Adrenal gland (tissue), 12 donors: Measurements from ENCODE around the gene CREB5. TPM values are rescaled to one million over a fixed set of nuclear protein-coding genes. Genes with fewer than 3 reads are reported as not detected.

Source experiments
- DNase-seq, 7 donors: peaks; one replicate each; pipeline ENCODE4 v3.0.0-alpha.2; 2019 to 2020
- H3K27ac ChIP-seq, 5 donors: fragments of 200-600 bp; sonication (generic) in 4 of 5; 1 replicate in 3 of 5; 2 replicates in 2 of 5; pipeline versions ENCODE4 v1.5.1 to v1.8.0; 2016 to 2020; ENCODE audit warnings: mild to moderate bottlenecking in 1 of 5
- H3K27me3 ChIP-seq: fragments of 200-600 bp; 2 replicates; pipeline ENCODE4 v1.8.0; 2021
- H3K36me3 ChIP-seq, 2 donors: fragments of 200-600 bp; replicated peaks in 1 of 2; 1 replicate in 1 of 2; 2 replicates in 1 of 2; pipeline versions ENCODE4 v1.5.1 to v1.8.0; 2018 to 2022
- H3K4me1 ChIP-seq, 2 donors: fragments of 200-600 bp; replicated peaks in 1 of 2; 1 replicate in 1 of 2; 2 replicates in 1 of 2; pipeline versions ENCODE4 v1.5.1 to v1.8.0; 2018 to 2021
- H3K4me3 ChIP-seq, 4 donors: fragments of 200-600 bp; sonication (generic) in 3 of 4; one replicate each; pipeline ENCODE4 v1.5.1; 2016 to 2018
- H3K9me3 ChIP-seq, 3 donors: fragments of 200-600 bp; sonication (generic) in 1 of 3; replicated peaks in 1 of 3; 1 replicate in 2 of 3; 2 replicates in 1 of 3; pipeline versions ENCODE4 v1.5.1 to v1.8.0; 2016 to 2021
- POLR2A ChIP-seq, 2 donors: fragments of 450-650 bp; IDR thresholded peaks; one replicate each; pipeline ENCODE4 v1.6.1; 2017; ENCODE audit warnings: antibody characterized with exemption in 2 of 2, mild to moderate bottlenecking in 2 of 2, moderate library complexity in 1 of 2
- WGBS, 4 donors: extraction: QIAGEN DNeasy Blood & Tissue Kit in 2 of 4; methylation state at CpG; one replicate each; pipeline versions ENCODE4 v1.1.5 to v1.1.7; 2013 to 2017; 5-methylcytosine and 5-hydroxymethylcytosine counted together
- intact Hi-C, 2 donors: fragments of 100-400 bp; cut with DNase I; formaldehyde crosslinking; loops; one replicate each; pipeline versions ENCODE4 v1.14.1 to v1.15.0; 2022 to 2023
- polyA plus RNA-seq, 3 donors: library from polyadenylated mRNA; stranded (reverse); fragments of 200-250 nt in 2 of 3; fragments of 350-450 nt in 1 of 3; fragmentation: Illumina TruSeq in 1 of 3; extraction: RNeasy Lipid Tissue Mini Kit (QIAGEN cat#74804) in 1 of 3; gene quantifications; one replicate each; pipeline ENCODE4 v1.2.3, GENCODE V29; 2013 to 2014
- total RNA-seq, 9 donors: library from RNA; depleted of rRNA in 4 of 9; stranded (reverse); fragments of >200 nt in 4 of 9; fragments of 120-200 nt in 1 of 9; fragmentation: NEBNext Ultra II Directional in 1 of 9; extraction: Animal tissue kit (Norgen Biotek cat#: 25700) in 1 of 9; gene quantifications; one replicate each; pipeline versions ENCODE4 v1.1.0 to v1.2.4, GENCODE V29; 2013 to 2023
- TF ChIP-seq, protein P1 (sequence below), 6 experiments: fragments of 450-650 bp in 4 of 6; fragments of 200-600 bp in 2 of 6; sonication (generic) in 1 of 6; IDR thresholded peaks; 1 replicate in 5 of 6; 2 replicates in 1 of 6; pipeline versions ENCODE4 v1.5.1 to v1.8.0; 2016 to 2021; ENCODE audit warnings: antibody characterized with exemption in 6 of 6, mild to moderate bottlenecking in 2 of 6, moderate library complexity in 1 of 6
- donor health status: healthy with polysubstance abuse.
- donor health status: Bipolar disorder and iron deficiency.
- donor health status: DM: yes; HTN: yes; CAD: no.
- donor health status: DM: no; HTN: no; CAD: no.
- donor health status: DM: no; HTN: no; CAD: no.
- donor health status: DM: yes; HTN: yes; CAD: no.

The CREB5 gene
- total and polyA plus RNA-seq, 12 donors, result 0.69 to 5.4 (median 1.3) TPM

DNA sequence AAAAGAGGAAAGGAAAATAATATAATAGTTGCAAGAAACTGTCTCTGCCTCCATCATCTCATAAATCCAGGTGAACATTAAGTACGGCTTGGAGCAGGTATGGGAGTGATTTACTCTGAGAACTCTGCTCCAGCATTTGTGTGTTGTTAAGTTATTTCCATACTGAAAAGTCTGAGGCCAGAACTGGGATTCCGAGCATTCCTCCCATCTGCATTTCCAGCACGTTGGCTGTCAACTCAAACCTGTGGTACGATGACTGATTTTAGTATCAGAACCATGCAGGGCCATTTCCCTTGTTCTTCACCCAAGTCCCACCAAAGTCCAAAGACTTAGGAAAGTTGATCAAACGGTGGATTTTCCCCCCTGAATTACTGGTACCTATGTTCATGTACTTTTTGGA, 104.9 kb downstream of the CREB5 start:
- WGBS, 4 donors, result 68 to 81% (median 79%) methylated on average over 5 of the region's 5 CpGs
- DNase-seq, result no peak
- H3K9me3 ChIP-seq, result no peaks in the 10 kb centered on the region
- no peak overlapping the region for H3K4me3 ChIP-seq
- intact Hi-C loops, result no loop called here
- H3K36me3 ChIP-seq, result no peaks in the 10 kb centered on the region
- H3K27me3 ChIP-seq, result no peaks in the 10 kb centered on the region
- TF ChIP-seq POLR2A (IDR thresholded peaks at IDR 0.05), result no peak
- TF ChIP-seq, protein P1, sequence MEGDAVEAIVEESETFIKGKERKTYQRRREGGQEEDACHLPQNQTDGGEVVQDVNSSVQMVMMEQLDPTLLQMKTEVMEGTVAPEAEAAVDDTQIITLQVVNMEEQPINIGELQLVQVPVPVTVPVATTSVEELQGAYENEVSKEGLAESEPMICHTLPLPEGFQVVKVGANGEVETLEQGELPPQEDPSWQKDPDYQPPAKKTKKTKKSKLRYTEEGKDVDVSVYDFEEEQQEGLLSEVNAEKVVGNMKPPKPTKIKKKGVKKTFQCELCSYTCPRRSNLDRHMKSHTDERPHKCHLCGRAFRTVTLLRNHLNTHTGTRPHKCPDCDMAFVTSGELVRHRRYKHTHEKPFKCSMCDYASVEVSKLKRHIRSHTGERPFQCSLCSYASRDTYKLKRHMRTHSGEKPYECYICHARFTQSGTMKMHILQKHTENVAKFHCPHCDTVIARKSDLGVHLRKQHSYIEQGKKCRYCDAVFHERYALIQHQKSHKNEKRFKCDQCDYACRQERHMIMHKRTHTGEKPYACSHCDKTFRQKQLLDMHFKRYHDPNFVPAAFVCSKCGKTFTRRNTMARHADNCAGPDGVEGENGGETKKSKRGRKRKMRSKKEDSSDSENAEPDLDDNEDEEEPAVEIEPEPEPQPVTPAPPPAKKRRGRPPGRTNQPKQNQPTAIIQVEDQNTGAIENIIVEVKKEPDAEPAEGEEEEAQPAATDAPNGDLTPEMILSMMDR (IDR thresholded peaks at IDR 0.05), result no peak
- H3K27ac ChIP-seq, result no peak overlapping the region
- no peaks in the 10 kb centered on the region for H3K4me1 ChIP-seq

DNA sequence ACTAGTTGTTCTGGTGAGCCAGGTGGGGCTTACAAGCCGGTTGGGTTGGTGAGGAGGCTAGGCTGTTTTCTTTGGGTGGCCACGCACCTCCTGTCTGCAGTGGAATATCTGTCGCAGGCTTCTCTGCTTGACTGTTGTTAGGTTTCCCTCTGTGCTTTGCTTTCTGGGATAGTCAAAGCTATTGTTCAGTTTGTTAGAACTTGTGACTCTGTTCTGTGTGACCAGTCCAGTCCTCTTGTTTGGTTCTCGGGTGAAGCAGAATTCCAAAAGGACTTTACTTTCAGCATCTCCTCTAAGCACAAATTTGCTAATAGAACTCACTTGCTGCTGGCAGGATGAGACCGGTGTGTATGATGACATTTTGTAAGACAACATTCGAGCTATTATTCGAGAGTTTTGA, 105.3 kb downstream of the CREB5 start:
- no peak for DNase-seq
- H3K4me1 ChIP-seq, result no peaks in the 10 kb centered on the region
- no peaks in the 10 kb centered on the region for H3K9me3 ChIP-seq
- H3K27me3 ChIP-seq, result no peaks in the 10 kb centered on the region
- H3K36me3 ChIP-seq, result no peaks in the 10 kb centered on the region
- no peak overlapping the region for H3K4me3 ChIP-seq
- TF ChIP-seq, protein P1 (IDR thresholded peaks at IDR 0.05), result no peak
- no peak for TF ChIP-seq POLR2A (IDR thresholded peaks at IDR 0.05)
- 80 to 94% (median 88%) methylated on average over 7 of the region's 7 CpGs for WGBS, 4 donors
- H3K27ac ChIP-seq, result no peak overlapping the region
- intact Hi-C loops, result no loop called here

DNA sequence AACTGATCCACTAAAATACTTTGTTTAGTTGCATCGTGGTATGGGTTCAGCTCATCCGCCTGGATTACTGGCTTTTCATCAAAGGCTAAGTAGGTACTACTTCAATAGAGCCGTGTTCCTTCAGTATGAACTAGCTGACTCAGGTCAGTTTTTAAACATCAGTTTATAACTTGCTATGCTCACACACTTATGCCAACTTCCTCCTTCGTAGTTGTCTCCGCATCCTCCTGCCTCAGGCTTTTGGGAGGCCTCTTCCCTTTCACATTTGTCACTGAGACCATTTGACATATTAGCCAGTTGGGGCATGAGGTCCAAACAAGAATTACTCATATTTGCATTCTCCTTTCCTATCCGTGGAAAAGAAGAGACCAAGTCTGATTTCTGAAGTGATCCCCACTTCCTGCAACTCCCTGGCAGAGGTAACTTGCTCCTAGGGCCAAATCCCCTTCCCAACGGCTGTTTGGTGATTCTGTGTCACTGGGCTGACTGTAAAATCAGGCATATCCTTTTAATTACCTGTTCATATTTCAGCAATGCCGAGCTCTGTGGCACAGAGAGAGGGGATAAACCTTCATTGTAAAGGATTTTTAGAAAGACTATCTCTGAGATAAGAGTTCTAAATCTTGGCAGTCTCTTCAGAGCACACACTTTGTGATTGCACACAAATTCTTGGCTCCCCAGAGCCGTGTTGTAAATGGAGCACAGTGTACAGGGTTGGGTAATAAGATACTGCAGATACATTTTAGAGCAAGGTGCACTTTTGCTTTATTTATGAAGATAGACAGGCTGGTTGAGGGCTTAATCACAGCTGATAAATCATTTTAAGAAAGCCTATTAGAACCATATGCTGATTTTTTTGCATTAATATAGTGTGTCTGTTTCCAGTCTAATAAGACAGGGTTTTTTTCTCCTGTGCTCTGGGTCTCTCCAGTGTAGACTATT, 108.0 kb downstream of the CREB5 start:
- no peaks in the 10 kb centered on the region for H3K36me3 ChIP-seq
- no peaks in the 10 kb centered on the region for H3K9me3 ChIP-seq
- H3K27me3 ChIP-seq, result no peaks in the 10 kb centered on the region
- no peak overlapping the region for H3K4me3 ChIP-seq
- 42 to 49% (median 46%) methylated on average over 9 of the region's 9 CpGs for WGBS, 4 donors
- TF ChIP-seq POLR2A (IDR thresholded peaks at IDR 0.05), result no peak
- TF ChIP-seq, protein P1 (IDR thresholded peaks at IDR 0.05), result no peak
- no peak for DNase-seq
- intact Hi-C loops, result no loop called here
- H3K4me1 ChIP-seq, result no peaks in the 10 kb centered on the region
- no peak overlapping the region for H3K27ac ChIP-seq

DNA sequence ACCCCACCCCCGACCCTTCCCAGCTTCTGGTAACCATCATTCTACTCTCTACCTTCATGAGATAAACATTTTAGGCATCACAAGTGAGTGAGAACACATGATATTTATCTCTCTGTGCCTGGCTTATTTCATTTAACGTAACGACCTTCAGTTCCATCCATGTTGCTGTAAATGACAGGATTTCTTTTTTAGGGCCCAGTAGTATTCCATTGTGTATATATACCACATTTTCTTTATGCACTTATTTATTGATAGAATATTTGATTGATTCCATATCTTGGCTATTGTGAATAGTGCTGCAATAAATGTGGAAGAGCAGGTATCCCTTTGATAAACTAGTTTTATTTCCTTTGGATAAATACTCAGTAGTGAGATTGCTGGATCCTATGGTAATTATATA, 112.7 kb downstream of the CREB5 start:
- intact Hi-C loops, result no loop called here
- no peak overlapping the region for H3K4me3 ChIP-seq
- no peaks in the 10 kb centered on the region for H3K36me3 ChIP-seq
- H3K4me1 ChIP-seq, result no peaks in the 10 kb centered on the region
- H3K27me3 ChIP-seq, result no peaks in the 10 kb centered on the region
- H3K9me3 ChIP-seq, result no peaks in the 10 kb centered on the region
- DNase-seq, result no peak
- WGBS, 4 donors, result 47 to 76% (median 59%) methylated on average over 2 to 3 of the region's 3 CpGs
- no peak overlapping the region for H3K27ac ChIP-seq
- no peak for TF ChIP-seq POLR2A (IDR thresholded peaks at IDR 0.05)
- TF ChIP-seq, protein P1 (IDR thresholded peaks at IDR 0.05), result no peak
